Body of pancreas (tissue), 4 donors: ENCODE measurements around the gene GALP.

Source experiments
- CTCF ChIP-seq, 7 experiments: fragments of 450-650 bp in 4 of 7; fragments of 200-600 bp in 3 of 7; sonication (generic) in 3 of 7; IDR thresholded peaks; one replicate each; pipeline ENCODE4 v1.5.1; 2016 to 2019; ENCODE audit warnings: antibody characterized with exemption in 7 of 7
- POLR2A ChIP-seq, 3 donors: fragments of 450-650 bp; IDR thresholded peaks; one replicate each; pipeline ENCODE4 v1.6.1; 2016; ENCODE audit warnings: antibody characterized with exemption in 3 of 3, mild to moderate bottlenecking in 2 of 3

GRCh38 chr19:56148096-56148495, 27.7 kb upstream of the GALP start:
- TF ChIP-seq CTCF (IDR thresholded peaks at IDR 0.05) = no peak
- no peak for TF ChIP-seq POLR2A (IDR thresholded peaks at IDR 0.05)
